Non-pigmented ciliary epithelial cell (primary cell): ENCODE results near the gene FHIT.
"Not testable (repeated sequence)": the region's sequence is repeated elsewhere in the genome, so short reads cannot be mapped to it uniquely, and the experiment has no call there.

Experiments used
- DNase-seq: peaks from one replicate; pipeline ENCODE4 v3.0.0-alpha.2; 2010; ENCODE audit warnings: low read depth

The FHIT gene

DNA sequence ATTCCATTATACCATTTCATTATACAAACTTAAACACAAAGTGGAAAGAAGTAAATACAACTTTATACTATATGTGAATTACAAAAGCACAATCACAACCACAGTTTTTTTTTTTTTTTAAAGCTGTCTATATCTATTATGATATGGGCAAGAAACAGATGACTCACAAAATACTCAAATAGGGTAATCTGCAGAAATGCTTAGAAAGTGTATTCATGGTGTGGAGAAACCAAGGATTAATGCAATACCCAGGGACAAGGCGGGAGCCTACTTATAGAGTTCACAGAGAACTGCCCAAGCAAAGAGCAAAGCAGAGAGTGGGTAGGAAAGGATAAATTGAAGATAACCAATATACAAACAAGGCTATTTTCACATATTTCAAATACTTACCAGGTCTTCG lies 332.0 kb downstream of the FHIT start:
- DNase-seq, result no peak

DNA sequence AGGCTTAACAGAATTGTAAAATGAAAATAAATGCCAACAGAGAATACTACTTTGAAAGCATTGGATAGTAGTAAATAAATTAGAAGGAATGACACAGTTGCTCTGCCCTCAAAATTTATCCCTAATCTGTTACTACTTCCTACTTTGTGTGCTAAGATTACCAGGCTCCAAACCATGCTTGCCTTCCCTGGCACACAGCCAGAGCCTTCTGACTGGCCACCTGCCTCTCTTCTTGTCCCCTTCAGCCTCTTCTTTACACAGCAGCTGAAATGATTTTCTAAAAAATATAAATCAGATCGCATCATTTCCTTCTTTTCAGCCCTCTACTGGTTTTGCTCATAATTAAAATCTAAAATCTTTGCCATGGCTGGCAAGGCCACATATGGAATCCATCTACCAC lies 334.1 kb downstream of the FHIT start:
- DNase-seq, result no peak

DNA sequence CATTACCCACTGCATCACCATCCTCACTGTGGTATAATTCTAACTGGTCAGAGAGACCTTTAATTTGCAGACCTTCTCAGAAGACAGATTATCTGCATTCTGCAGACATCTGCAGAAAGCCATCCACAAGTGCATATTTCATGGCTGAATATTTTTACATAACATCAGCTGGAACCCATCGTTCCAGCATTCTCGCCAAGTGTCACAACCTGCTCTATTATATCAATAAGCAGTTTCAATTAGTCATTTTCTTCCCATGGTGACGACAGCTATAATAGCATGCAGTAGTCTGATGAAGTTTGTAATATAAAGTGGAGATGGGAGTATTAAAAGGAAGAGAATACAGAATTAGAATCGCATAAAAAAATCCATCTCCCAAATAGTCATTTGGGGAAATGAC lies 334.7 kb downstream of the FHIT start:
- DNase-seq, result no peak

DNA sequence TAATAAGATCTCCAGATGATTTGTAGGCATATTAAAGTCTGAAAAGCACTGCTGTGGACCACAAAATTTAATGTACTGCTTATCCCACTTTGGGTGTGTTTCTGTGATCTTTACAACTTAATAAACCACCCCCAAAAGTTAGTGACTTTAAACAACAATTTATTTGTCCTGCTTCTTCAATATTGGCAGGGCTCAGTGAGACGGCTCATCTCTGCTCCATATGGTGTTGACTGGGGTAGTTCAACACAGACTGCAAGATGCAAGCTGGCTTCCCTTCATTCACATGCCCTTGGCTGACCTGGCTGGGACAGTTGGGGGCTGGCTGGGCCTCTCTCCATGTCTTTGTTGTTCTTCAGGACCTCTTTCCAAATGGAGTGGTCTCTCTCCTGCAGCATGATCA lies 337.8 kb downstream of the FHIT start:
- no peak for DNase-seq

DNA sequence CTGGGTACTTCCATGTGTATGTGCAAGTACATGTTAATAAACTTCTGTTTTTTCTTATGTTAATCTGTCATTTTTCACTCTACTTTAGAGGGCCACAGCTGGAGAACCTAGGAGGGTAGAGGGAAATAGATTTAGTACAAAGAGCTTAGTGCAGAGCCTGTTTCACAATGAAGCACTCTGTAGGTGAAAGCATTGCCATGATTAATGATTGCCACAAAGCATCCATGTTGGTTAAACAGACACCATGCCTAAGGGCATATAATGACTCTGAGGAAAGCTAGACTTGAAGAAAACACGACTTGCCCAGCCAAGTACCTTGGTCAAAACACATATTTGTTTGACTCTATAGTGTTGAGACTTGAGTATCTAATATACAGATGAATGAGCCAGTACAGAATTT lies 338.4 kb downstream of the FHIT start:
- DNase-seq, result no peak

DNA sequence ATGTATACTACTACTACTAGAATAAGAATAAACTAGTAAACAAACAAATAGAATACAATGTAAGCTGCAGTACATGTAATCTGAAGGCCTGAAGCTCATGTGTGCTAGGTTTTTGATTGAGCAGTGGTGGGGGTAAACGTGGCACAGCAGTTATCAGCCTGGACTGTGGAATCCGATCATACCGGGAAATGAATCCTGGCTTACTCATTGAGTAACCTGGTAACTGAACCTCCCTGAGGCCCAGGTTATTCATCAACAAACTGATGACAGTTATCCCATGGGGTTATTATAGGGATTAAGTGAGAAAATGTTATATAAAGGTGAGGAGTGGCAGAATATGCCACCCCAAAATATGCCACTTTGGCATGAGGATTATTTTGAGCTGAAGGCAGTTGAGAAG lies 339.1 kb downstream of the FHIT start:
- DNase-seq, result no peak

DNA sequence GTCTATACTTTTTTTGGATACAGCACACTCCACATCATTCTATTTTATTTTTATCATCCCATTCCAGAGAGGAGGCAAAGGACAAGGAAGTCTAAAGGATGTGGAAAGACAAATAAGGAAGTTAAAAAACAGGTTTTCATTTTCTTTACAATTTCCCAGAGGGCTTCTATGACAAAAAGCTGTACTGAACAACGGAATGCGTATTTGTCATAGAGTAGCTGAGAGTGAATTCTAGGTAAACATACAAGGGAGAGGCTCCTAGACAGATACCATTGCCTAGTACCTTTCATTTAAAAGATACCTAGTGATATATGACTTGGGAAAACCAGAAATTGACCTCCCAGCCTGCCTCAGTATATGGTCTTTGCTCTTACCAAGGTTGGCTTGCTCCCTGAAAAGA lies 341.7 kb downstream of the FHIT start:
- DNase-seq, result no peak

DNA sequence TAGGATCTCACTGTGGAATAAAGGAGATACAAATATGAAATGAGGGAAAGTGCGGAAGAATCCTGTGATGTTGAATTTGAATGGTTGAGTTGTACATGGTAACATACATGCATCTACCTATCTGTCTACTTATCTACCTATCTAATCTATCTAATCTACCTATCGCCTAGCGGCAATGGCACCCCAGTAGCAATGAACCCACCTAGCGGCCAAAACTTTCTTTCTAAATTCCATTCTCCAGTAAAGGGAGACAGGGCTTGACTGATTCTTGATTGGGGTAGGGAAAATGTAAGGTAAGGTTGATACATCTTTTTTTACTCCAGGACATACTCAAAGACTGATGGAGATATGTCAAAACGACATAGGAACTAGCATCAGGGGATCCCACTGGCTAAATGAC lies 345.0 kb downstream of the FHIT start:
- DNase-seq, result no peak

DNA sequence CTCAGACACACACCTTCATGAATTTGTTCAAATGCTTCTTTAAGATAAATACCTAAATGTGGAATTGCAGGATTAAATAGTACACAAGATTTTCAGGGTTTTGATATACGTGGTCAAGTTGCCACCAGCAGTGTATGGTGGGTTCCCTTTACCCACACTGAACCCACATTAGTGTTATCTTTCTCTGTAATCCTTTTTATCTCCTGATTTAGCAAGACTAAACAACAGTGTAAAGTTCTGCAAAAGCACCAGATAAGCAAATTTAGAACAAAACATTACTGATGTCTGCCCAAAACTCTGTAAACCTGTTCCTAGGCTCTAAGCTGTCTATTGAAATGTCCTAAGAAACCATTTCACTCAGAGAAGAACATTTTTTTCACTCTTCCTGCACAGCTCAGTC lies 352.9 kb downstream of the FHIT start:
- DNase-seq, result no peak

DNA sequence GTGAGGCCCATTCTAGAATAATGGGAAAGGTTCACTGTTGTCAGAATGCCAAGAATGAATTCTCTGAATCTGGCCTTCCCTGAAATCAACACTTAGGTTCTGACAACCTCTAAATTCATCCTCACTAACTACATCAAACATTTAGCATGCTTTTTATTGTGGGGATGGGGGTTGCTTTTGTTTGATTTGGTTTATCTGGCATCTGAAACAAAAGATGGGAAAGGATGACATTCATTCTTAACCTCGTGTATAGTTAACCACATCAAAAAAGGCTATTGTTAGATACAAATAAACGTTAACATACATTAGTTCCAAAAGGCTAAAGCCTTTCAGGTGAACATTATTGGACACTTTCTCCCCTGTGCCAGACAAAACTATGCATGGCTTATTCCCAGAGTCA lies 357.3 kb downstream of the FHIT start:
- no peak for DNase-seq

DNA sequence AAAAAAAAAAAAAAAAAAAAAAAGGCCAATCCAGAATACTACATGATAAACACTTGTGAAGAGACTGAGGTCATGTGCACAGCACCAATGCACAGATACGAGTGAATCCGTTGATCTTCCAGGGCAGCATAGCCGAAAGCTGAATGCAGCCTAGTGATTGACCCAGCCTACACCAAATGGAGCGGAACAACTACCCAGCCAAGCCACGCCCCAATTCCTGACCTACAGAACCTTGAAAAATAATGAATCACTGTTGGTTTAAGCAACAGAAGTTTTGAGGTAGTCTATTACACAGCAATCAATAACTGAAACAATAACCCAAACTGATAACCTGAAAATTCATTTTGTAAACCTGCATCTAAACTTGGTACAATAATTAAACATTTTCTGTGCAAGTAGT lies 361.0 kb downstream of the FHIT start:
- DNase-seq, result no peak

DNA sequence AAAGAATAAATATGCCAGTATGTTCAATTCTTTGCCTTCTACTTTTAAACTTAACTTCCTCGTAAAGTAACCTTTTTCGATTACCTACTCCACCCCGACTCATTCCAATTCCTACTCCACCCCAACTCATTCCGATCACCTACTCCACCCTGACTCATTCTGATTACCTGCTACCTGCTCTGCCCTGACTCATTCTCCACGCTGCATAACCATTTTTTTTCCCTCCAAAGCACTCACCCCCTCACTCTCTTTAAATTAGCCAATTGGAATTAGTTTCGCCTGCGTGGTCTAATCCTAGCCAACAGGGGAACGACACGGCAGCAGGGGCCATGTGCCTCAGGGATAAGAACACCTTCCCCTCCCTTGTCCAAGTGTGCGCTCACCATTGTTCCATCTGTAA lies 362.3 kb downstream of the FHIT start:
- not testable (repeated sequence) for DNase-seq

DNA sequence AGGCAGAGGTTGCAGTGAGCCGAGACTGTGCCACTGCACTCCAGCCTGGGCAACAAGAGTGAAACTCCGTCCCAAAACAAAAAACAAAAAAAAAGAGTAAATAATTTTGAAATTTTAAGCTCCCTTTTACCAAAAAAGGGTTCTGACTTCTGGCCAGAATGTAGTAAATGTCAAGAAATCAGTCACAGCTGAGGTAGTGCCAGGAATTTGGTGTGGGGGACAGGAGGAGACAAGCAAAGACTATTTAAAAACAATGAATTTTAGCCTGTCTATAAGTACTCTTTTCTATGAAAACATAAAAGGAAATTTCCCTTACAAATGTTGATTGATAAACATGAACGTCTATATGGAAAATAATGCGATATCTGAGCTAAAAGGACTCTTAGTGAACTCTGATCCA lies 363.7 kb downstream of the FHIT start:
- DNase-seq, result no peak

DNA sequence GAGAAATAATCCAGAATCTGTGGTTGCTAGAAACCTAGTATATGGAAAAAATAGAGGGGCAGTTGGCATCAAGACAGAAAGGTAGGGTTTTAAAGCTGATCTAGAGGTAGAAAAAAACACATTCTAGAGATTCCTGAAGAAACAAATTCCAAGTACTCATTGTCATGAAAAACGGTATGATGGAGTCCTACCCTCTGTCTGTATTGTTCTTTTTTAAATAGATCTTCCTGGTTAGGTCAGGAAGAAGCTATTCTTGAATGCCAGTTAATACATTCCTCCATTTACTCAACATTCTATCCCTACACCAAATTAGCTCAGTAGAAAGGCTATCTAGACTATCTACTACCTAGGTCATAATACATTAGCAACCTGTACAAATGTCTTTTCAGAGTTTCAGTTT lies 364.7 kb downstream of the FHIT start:
- no peak for DNase-seq

DNA sequence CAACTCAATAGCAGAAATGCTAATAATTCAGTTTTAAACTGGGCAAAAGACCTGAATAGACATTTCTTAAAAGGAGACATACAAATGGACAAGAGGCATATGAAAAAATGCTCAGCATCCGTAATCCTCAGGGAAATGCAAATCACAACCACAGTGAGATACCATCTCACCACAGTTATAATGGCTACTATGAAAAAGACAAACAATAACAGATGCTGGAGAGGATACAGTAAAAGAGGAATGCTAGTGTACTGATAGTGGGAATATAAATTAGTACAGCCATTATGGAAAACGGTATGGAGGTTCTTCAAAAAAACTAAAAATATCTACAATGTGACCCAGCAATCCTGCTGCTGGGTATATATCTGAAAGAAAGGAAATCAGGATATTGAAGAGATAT lies 367.2 kb downstream of the FHIT start:
- DNase-seq, result no peak

DNA sequence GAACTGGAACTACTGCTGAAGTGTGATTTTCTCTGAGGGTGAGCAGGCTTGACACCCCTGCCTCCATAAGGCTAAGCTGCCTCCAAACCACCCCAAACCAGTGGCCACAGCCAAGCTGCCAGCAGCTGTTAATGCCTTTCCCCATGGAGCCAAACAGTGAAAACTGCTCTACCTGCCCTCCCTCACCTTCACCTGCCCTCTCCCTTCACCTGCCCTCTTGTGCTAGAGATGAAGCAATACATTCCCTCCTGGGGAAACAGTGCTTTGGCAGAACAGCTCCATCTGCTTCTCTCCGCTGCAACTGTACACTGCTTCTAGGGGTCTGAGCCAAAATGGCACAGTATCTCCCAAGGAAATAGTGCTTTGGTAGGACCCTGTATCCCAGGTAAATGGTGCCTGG lies 374.1 kb downstream of the FHIT start:
- no peak for DNase-seq

DNA sequence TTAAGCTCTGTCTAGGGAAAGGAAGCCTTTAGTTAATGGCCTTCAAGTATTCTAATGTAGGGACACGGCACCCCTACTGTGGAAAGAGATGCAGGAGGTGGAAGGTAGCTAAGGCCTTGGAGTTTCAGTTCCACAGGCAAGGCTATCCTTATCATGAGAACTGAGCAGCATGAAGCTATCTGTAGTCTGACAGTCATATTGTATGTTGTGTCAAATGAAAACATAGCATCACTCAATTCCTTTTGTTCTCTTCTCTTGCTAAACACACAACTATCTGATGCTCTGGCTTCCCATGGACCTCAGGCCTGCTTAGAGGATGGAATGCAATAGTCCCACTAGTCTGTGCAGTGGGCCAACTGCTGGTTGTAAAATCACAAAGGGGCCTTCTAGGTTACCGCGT lies 380.9 kb downstream of the FHIT start:
- DNase-seq, result no peak

DNA sequence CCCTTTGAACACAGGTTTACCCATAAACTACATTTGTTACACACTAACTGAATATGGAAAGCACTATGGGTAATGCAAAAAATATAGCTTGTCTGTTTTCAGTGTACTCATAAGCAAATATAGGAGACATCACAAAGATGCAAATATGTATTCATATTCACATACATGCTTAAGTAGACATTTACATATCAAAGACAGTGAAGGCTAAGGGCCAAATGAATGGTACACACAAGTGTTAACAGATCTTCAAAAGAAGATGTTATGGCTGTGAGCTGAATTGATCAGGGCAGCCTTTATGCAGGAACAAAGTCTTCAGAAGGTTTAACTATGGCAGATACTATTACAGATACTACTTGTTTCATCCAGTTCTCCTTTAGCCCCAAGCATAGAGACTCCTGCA lies 384.1 kb downstream of the FHIT start:
- no peak for DNase-seq

DNA sequence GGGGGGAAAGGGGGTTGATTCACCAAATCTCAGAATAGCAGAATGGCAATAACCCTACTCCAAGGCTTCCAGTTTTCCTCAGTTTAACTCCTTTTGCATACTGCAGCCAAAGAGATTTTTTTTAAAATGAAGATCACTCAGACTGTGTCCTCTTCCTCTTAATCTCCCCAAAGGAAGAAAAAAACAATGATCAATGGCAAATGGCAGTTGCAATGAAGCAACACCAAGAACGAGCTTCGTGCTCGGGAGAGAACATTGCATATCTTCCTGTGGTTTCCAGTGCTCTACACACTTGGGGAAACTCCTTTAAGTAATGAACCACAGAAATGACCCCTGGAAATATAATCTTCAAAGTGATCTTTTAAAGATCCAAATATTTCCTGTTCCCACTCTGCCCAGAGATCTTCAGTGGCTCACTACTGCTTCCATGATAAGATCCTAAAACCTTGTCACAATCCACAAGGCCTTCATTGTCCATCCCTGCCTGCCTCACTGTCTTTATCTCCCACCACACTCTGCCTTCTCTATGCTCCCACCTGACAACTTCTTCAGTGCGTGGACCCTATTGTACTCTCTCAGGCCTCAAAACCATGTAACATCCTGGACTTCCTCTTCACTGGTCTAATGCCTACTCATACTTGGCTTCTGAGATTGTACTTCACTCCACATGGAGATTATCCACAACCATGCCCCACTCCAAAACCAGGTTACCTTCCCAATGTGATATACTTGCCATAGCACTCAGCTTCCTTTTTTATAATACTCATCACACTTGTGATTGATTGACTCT lies 394.8 kb downstream of the FHIT start:
- no peak for DNase-seq

DNA sequence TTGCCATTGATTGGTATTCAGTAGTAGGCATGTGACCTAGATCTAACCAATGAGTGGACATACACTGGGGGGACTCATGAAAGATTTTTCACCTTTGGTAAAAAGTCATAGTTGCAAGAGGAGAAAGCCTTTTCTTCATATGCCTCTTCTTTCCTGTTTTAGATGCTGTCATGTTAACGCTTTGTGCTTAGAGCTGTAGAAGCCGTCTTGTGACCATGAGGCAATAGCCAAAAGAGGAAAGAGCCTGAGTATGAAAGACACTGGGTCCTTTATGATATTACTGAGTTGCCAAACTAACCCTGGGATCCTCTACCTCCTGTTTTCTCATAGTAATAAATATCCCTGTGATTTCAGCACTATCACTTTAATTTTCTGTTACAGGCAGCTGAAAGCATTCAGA lies 396.0 kb downstream of the FHIT start:
- no peak for DNase-seq

DNA sequence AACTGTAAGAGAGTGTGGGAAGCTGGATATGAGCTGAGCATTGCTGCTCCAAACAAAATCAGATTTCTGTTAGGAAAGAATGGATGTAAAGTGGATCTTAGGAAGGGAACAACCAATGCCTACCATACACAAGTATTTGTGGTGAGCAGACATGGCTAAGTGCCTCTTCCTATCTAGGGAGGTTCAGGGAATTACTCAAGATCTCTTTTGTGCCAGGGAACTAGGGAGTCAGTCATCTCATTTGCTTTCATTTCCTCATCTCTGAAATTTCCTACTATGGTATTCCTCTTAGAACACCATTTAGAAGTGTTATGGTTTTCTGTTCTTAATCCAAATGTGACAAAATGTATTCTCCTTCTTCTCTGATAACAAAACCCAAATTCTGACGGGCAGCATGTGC lies 396.5 kb downstream of the FHIT start:
- DNase-seq, result no peak

DNA sequence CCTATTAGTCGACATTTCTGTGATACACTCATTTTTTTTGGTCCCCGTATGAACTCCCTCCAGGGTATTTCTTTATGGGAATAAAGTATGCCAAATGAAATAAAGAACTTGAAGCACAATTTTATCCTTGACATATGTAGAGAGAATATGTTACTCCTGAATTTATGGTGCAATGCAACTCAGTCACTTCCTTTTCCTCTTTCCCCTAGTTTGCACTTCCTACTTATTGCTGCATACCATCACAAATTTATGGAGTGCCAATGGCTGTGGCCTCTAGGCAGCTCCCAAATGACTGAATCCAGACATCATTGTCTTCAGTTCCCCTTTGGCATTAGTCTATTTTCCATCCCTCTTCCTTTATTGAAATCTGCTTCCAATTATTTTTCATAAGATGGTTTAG lies 403.5 kb downstream of the FHIT start:
- no peak for DNase-seq

DNA sequence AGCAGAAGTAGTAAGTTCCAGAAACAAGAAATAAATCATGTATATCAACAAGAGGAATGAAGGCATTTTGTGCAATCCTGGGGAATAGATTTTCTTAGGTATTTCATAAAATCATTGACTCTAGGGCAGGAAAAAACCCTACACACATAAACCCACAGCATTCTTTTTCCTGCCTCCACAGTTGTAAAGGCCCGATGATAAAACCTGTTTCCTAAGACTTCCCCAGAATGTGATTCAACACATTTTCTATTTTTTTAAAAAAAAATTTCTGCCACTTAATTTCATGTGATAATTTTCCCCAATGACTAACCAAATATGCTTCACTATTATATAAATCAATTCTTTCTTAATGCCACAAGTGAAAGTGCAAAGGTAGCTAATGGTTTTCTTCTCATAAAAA lies 407.0 kb downstream of the FHIT start:
- no peak for DNase-seq

DNA sequence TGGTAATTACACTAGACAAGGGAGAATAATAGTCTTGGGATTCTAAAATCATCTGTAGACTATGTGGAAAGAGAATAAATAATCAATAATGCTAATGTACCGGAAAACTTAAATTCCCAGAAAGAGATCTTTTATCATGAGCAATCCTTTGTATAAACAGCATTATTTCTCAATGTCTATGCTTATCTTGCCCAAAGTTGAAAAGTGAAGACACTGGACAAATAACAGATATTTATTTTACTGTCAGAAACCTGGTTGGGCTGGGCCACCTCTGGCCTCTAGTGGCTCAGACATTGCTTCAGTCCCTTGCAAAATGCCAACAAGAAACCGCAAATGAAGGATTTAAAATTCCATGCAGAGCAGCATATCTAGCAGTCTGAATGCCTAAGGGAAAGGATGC lies 409.9 kb downstream of the FHIT start:
- DNase-seq, result peak; percentile 44

DNA sequence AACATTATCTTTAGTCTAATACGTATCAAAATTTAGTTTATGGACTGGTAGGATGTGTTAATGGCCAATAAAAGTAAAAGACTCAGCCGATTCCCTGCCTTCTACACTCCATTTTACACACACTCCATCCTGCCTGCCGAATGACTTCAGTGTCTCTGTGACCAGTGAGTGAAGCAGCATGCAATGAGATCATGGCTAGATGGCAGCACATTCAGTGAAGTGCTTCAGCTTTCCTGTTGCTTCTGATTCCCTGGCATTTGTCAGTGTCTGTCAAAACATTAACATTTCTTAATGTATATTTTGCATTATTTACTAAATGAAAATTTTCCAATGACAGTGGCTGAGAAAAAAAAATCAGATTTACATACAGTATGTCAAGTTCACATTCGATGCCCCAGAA lies 412.0 kb downstream of the FHIT start:
- no peak for DNase-seq
